ENCODE results near the gene PGAM2.

Gene PGAM2

DNA sequence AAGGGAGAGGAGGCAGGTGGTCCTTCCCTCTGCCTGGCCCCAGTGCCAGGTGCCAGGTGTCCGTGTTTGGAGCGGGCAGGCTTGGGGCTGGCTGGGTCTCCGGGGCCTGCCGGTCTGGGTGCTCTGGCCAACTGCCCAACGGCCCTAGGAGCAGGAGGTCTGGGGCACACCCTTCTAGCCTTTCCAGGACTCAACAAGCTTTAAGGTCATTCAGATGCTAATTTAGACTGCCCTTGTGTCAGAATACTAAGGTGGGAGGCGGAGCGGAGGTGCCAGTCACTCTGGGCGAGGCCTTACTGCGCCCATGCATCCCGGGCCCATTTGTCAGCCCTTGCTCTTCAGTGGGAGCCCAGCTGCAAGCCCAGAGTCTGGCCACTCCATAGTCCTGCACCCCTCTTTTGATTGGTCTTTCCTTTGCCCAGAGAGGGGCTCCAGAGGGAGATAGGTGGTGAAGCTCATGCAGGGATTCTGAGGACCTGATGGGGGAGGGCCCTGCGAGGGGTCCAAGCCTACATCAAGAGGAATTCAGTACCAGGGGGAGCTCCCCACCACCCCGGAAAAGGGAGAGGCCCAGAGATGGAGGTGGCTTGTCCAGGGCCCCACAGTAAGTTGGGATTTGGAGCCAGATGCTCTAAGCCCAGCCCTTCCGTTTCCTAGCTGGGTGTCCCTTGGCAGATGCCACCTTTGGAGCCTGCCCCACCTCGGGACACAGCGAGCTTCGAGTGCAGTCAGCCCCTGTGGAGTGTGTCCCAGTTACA, 1.3 kb downstream of the PGAM2 start:
- no peak for FAIRE-seq

GRCh38 chr7:44063547-44063893, 1.8 kb downstream of the PGAM2 start:
- no peak for FAIRE-seq

DNA sequence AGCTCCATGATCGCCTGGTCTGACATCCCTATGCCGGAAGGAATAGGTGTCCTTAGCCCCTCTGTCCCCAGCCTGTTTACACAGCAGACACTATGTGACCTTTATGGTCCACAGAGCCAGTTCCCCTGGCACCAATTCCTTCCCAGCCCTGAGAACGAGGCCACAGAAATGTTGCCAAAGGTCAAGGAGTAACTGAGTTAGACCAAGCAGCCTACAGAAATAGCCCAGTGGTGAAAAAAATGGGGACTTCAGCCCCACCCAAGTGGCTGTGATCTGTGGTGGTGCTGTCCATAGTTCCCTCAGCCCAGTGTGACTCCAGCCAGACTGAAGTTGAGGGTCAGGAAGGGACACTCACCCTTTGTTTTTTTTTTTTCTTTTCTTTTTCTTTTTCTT, 2.5 kb downstream of the PGAM2 start:
- FAIRE-seq, result no peak

DNA sequence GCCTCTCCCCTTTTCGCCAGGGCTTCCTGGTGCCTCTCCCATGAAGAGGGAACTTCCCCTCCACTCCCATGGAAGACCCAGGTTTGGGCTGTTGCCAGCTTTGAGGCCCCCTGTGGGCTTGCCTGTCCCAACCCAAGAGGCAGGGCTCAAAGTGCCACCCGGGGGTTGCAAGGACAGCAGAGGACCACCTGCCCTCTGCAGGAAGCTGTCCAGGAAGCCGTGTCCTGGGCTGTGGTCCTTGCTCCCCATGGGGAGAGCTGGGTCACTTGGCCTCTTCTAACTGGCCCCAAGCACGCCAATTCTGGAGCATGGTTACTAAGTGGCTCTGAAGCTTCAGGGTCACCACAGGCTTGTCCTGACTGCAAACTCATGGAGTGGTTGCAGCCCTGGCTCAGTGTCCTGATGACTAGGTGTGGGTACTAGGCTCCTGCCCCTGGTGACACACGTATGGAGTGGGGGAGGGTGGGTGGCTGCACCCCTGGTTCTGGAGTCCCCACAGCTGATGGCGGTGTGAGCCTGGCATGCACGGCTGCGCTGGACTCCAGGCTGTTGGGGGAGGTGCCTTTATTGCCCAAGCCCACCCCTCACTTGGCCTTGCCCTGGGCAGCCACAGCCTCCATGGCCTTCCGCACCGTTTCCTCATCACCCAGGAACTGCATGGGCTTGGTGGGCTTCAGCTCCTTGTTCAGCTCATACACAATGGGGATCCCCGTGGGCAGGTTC, 3.0 kb downstream of the PGAM2 start:
- FAIRE-seq, result no peak

- FAIRE-seq, result no peak
Measured at GRCh38 chr7:44061645-44062179, 3.7 kb downstream of the PGAM2 start.

GRCh38 chr7:44060948-44061644, 4.3 kb downstream of the PGAM2 start:
- no peak for FAIRE-seq

DNA sequence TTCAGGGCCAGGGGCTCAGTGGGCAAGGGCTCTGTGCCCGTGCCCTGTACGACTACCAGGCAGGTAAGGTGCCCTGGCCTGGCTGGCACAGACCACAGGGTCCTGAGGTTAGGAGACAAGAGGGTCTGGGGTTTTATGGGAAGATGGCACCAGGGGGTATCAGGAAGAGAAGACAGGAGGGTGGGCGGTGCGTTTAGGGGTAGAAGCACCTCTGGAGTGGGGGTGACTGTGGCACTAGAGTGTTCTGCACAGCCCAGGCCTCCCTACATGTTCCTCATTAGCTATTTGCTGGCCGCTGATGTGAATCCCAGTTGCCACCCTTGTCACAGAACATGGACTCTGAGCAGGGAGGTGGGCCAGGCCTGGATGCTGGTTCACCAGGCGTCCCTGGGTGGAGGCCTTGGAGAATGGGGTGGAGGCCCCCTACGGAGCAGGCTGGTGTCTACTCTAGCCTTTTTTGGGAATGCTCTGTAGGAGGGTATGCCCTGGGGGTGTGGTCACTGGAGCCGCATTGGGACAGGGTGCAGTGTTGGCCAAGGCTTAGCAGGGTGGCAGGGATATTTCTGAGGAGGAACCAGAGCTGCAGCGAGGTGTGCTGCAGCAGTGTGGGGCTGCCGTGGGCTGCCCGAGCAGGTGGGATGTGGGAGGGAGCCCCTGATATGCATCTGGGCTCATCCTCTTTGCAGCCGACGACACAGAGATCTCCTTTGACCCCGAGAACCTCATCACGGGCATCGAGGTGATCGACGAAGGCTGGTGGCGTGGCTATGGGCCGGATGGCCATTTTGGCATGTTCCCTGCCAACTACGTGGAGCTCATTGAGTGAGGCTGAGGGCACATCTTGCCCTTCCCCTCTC, 5.0 kb downstream of the PGAM2 start:
- no peak for FAIRE-seq

GRCh38 chr7:44059219-44060090, 5.9 kb downstream of the PGAM2 start:
- no peak for FAIRE-seq

- no peak for FAIRE-seq
Measured at GRCh38 chr7:44058759-44059218, 6.6 kb downstream of the PGAM2 start.

DNA sequence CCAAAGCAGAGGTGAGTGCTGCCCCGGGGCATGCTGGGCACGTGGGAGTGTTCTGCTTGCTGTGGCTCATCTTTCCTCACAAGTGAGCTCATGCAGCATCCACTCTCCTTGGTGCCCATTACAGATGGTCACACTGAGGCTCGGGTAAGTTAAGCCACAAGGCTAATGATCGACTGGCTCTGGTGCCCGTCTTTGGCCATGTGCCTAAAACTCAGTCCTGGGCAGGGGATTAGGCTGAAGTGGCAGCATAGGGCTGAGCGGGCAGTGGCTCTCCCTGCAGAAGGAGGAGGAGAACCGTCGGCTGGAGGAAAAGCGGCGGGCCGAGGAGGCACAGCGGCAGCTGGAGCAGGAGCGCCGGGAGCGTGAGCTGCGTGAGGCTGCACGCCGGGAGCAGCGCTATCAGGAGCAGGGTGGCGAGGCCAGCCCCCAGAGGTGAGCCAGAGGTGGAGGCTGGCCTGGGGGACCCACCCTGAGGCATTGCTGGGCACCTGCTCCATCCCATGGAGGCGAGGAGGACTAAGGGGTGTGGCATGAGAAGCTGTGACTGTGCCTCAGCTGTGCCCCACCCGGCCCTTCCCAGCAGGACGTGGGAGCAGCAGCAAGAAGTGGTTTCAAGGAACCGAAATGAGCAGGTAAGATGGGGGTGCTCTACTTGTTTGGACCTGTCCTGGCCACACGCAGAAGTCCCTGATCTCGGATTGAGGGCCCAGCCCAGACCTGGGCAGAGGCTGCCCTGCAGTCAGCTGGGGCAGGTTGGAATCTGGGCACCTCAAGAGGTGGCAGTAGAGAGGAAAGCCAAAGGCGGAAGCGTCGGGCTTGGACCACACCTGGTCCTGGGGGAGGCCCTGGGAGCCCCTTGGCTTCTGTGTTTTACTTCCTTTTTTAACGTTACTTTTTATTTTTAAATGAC, 7.3 kb downstream of the PGAM2 start:
- FAIRE-seq, result no peak

GRCh38 chr7:44057181-44057848, 8.1 kb downstream of the PGAM2 start:
- FAIRE-seq, result no peak

DNA sequence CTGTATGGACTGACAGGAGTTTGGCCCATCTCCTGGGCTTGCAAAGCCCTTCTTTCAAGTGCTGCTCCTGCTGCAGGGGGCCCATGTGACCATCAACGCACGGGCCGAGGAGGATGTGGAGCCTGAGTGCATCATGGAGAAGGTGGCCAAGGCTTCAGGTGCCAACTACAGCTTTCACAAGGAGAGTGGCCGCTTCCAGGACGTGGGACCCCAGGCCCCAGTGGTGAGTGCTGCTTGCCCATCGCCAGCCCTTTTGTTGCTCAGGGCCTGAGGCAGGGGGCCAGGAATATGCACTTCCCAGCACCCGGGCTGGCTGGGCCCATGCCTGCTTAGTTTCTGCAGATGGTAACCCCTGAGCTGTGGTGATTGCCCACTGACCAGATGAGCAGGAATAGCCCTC, 8.7 kb downstream of the PGAM2 start:
- FAIRE-seq, result no peak

GRCh38 chr7:44052771-44053365, 12.5 kb downstream of the PGAM2 start:
- no peak for FAIRE-seq

GRCh38 chr7:44051611-44052220, 13.7 kb downstream of the PGAM2 start:
- FAIRE-seq, result no peak

GRCh38 chr7:44050915-44051560, 14.3 kb downstream of the PGAM2 start:
- FAIRE-seq, result no peak

GRCh38 chr7:44050121-44050914, 15.0 kb downstream of the PGAM2 start:
- no peak for FAIRE-seq

DNA sequence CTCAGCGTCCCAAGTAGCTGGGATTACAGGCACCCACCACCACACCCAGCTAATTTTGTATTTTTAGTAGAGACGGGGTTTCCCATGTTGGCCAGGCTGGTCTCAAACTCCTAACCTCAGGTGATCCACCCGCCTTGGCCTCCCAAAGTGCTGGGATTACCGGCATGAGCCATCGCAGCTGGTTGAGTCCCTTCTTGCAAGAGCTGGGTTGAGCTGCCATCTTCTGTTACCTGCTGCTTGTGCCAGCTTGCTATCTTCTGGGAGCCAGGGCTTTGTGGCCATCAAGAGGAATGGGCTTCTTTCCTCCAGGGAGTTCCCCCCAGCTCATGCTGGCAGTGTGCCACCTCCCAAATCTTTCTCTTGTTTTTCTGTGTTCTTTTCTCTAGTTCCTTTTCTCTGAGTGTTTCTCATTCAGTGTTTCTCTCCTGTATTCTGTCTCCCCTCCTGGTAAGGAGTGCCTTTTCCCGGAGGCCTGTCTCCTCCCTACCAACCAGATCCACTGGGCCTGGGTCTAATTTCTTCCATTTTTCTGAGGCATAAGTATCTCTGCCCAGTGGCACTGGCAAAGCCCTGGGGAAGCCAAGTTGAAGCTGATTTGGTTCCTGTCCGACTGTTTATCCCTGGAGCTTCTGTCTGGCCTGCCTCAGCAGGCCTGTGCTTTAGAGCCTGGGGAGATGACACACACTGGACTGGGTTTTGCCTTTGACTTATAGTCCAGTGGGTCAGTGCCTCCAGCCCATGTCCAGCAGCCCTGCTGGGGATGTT, 17.2 kb downstream of the PGAM2 start:
- no peak for FAIRE-seq

Measured in endometrium (tissue), 2 donors.